ENCODE measurements around the gene AP2A1. TPM values are rescaled to one million over a fixed set of nuclear protein-coding genes. Genes with fewer than 3 reads are reported as not detected.

Gene AP2A1
- total RNA-seq, 2 donors from 2014 or later = 68.0 to 77.8 TPM

Small RNAs within 50 kb of the gene (microRNA-seq; reads per million reads assigned to microRNA genes)
- gene MIR4749 = 0 to 0.40 reads per million in 2 donors
- 0 reads per million in 2 donors for gene MIR6799
- 0 reads per million in 2 donors for gene MIR6800

Other genes starting within 250 kb of the AP2A1 start
- 10 to 100 TPM; 27.3 to 34.9 TPM for gene RCN3, start 239.0 kb upstream of the AP2A1 start, total RNA-seq
- gene NOSIP, start 186.4 kb upstream of the AP2A1 start, total RNA-seq = 10 to 100 TPM; 43.6 to 48.6 TPM
- 1 to 10 TPM in 1 of 2 donors, under 1 TPM in 1; 0.68 to 1.1 TPM for gene PRRG2, start 185.7 kb upstream of the AP2A1 start, total RNA-seq
- 10 to 100 TPM; 12.9 to 15.9 TPM for gene PRR12, start 175.8 kb upstream of the AP2A1 start, total RNA-seq
- 10 to 100 TPM; 85.6 to 95.0 TPM for gene RRAS, start 126.9 kb upstream of the AP2A1 start, total RNA-seq
- 10 to 100 TPM; 38.6 to 46.9 TPM for gene SCAF1, start 124.8 kb upstream of the AP2A1 start, total RNA-seq
- 10 to 100 TPM; 46.3 to 48.1 TPM for gene IRF3, start 101.1 kb upstream of the AP2A1 start, total RNA-seq
- gene BCL2L12, start 101.1 kb upstream of the AP2A1 start, total RNA-seq = 10 to 100 TPM; 12.0 to 12.5 TPM
- 100 to 1,000 TPM; 137 to 159 TPM for gene PRMT1, start 89.7 kb upstream of the AP2A1 start, total RNA-seq
- 1 to 10 TPM; 1.1 to 1.2 TPM for gene ADM5, start 77.4 kb upstream of the AP2A1 start, total RNA-seq
- 1 to 10 TPM; 4.7 to 5.1 TPM for gene CPT1C, start 75.9 kb upstream of the AP2A1 start, total RNA-seq
- gene TSKS, start 3.7 kb upstream of the AP2A1 start, total RNA-seq = 1 to 10 TPM in 1 of 2 donors, under 1 TPM in 1; 0.76 to 1.1 TPM
- gene FUZ, start 46.3 kb downstream of the AP2A1 start, total RNA-seq = 10 to 100 TPM; 11.0 to 16.2 TPM
- gene MED25, start 51.3 kb downstream of the AP2A1 start, total RNA-seq = 10 to 100 TPM; 48.7 to 55.6 TPM
- gene PTOV1, start 84.2 kb downstream of the AP2A1 start, total RNA-seq = 100 to 1,000 TPM; 113 to 122 TPM
- gene PNKP, start 100.6 kb downstream of the AP2A1 start, total RNA-seq = 10 to 100 TPM; 38.7 to 54.5 TPM
- gene AKT1S1, start 110.4 kb downstream of the AP2A1 start, total RNA-seq = 10 to 100 TPM; 33.5 to 36.6 TPM
- gene TBC1D17, start 110.7 kb downstream of the AP2A1 start, total RNA-seq = 10 to 100 TPM; 28.3 to 36.0 TPM
- gene IL4I1, start 129.9 kb downstream of the AP2A1 start, total RNA-seq = under 1 TPM; 0.34 to 0.38 TPM
- gene ATF5, start 162.2 kb downstream of the AP2A1 start, total RNA-seq = 10 to 100 TPM; 16.6 to 18.9 TPM
- gene NUP62, start 162.5 kb downstream of the AP2A1 start, total RNA-seq = 10 to 100 TPM; 28.1 to 29.8 TPM
- 1 to 10 TPM in 1 of 2 donors, under 1 TPM in 1; 0.39 to 1.3 TPM for gene SIGLEC11, start 194.2 kb downstream of the AP2A1 start, total RNA-seq